GM06990 (cell line): Measurements from ENCODE around the gene SRL.

Source experiments
- DNase-seq: peaks from one replicate; pipeline ENCODE4 v3.0.0-alpha.2; 2011; ENCODE audit not compliant: insufficient read length; ENCODE audit errors: extremely low read depth
- H3K27me3 ChIP-seq: replicated peaks from 2 replicates; pipeline ENCODE4 v1.6.0; 2011; ENCODE audit warnings: low read length; ENCODE audit not compliant: control insufficient read depth, insufficient read depth
- H3K36me3 ChIP-seq: 2 replicates; pipeline ENCODE4 v1.5.1; 2011; ENCODE audit warnings: low read length; ENCODE audit not compliant: control insufficient read depth, insufficient read depth
- H3K4me3 ChIP-seq: replicated peaks from 2 replicates; pipeline ENCODE4 v1.5.1; 2011; ENCODE audit warnings: low read depth, mild to moderate bottlenecking, control low read depth, low read length
- CTCF ChIP-seq: IDR thresholded peaks from 2 replicates; pipeline ENCODE4 v1.5.1; 2011; ENCODE audit warnings: low read length, control low read depth, mild to moderate bottlenecking, inconsistent platforms; ENCODE audit not compliant: insufficient read depth, poor library complexity, severe bottlenecking

Gene SRL

GRCh38 chr16:4207229-4207628 lies 34.7 kb downstream of the SRL start:
- Histone ChIP-seq H3K27me3 (no peaks in the 10 kb centered on the region), H3K4me3 (no peak overlapping the region), H3K36me3 (no peaks in the 10 kb centered on the region)
- no peak for TF ChIP-seq CTCF
- DNase-seq, result no peak

- TF ChIP-seq CTCF, result no peak
- DNase-seq, result no peak
- no peak overlapping the region for H3K4me3 ChIP-seq
- H3K36me3 ChIP-seq, result no peaks in the 10 kb centered on the region
- H3K27me3 ChIP-seq, result no peaks in the 10 kb centered on the region
Observed at GRCh38 chr16:4206680-4207079, 35.2 kb downstream of the SRL start.

GRCh38 chr16:4205971-4206370 lies 35.9 kb downstream of the SRL start:
- H3K36me3 ChIP-seq, result no peaks in the 10 kb centered on the region
- H3K27me3 ChIP-seq, result no peaks in the 10 kb centered on the region
- DNase-seq, result no peak
- H3K4me3 ChIP-seq, result no peak overlapping the region
- no peak for TF ChIP-seq CTCF

- DNase-seq, result no peak
- no peak for TF ChIP-seq CTCF
- no peaks in the 10 kb centered on the region for H3K27me3 ChIP-seq
Observed at GRCh38 chr16:4204521-4204920, 37.4 kb downstream of the SRL start.

GRCh38 chr16:4203748-4204147 lies 38.1 kb downstream of the SRL start:
- no peak for DNase-seq
- Histone ChIP-seq H3K4me3 (no peak overlapping the region), H3K27me3 (no peaks in the 10 kb centered on the region), H3K36me3 (no peaks in the 10 kb centered on the region)
- no peak for TF ChIP-seq CTCF

More at GRCh38 chr16:4204521-4204920, 37.4 kb downstream of the SRL start:
- Histone ChIP-seq H3K4me3 (no peak overlapping the region), H3K36me3 (no peaks in the 10 kb centered on the region)
